ENCODE results near the gene KDSR. TPM values are rescaled to one million over a fixed set of nuclear protein-coding genes. Genes with fewer than 3 reads are reported as not detected.

Gene KDSR
- total and polyA plus RNA-seq, 2 of the 13 experiments (the other 11 are each of a cell fraction or from before 2014, with no cell fraction given), result 10.4 to 20.9 TPM

DNA sequence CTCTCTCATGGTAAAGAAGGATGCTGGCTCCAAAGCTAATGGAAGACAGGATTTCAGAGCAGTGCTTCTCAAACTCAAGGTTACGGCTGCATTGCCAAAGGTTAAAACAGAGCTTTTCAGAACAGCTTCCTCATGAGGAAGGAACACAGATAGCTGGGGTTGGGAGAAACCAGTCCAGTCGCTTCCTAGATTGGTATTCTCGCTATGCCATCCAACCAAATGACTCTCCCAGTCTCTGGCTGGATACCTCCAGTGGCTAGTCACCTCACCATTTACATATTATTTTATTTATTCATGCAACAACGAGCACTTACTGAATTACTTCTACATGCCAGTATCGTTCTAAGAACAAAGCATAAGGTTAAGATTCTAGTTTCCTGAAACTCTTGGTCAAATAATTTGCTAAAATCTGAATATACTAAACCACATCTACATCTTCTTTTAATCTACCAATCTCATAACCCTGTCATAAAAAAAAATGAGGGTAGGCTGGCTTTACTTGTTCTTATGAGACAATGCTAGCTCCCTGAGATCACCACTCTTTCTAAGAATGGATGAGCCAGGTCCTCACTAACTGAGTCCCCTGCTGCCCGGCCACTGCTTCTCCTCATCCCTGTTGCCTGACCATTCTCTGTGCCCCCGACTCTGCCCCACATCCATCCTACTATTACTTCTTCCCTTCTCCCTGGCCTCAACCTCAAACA, 20.4 kb downstream of the KDSR start (continued):
- TF ChIP-seq, protein P1, sequence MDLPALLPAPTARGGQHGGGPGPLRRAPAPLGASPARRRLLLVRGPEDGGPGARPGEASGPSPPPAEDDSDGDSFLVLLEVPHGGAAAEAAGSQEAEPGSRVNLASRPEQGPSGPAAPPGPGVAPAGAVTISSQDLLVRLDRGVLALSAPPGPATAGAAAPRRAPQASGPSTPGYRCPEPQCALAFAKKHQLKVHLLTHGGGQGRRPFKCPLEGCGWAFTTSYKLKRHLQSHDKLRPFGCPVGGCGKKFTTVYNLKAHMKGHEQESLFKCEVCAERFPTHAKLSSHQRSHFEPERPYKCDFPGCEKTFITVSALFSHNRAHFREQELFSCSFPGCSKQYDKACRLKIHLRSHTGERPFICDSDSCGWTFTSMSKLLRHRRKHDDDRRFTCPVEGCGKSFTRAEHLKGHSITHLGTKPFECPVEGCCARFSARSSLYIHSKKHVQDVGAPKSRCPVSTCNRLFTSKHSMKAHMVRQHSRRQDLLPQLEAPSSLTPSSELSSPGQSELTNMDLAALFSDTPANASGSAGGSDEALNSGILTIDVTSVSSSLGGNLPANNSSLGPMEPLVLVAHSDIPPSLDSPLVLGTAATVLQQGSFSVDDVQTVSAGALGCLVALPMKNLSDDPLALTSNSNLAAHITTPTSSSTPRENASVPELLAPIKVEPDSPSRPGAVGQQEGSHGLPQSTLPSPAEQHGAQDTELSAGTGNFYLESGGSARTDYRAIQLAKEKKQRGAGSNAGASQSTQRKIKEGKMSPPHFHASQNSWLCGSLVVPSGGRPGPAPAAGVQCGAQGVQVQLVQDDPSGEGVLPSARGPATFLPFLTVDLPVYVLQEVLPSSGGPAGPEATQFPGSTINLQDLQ (CRISPR knock-in tag; IDR thresholded peaks at IDR 0.05), result no peak
- TF ChIP-seq IKZF4 (CRISPR knock-in tag; IDR thresholded peaks at IDR 0.05; ENCODE audit: borderline replicate concordance, low read depth, not compliant biosample characterization) (no peak), ZKSCAN5 (CRISPR knock-in tag; IDR thresholded peaks at IDR 0.05) (no peak), ZNF431 (CRISPR knock-in tag; IDR thresholded peaks at IDR 0.05; ENCODE audit: borderline replicate concordance, low read depth) (no peak), SAP130 (CRISPR knock-in tag; IDR thresholded peaks at IDR 0.05; ENCODE audit: low read depth) (no peak)

DNA sequence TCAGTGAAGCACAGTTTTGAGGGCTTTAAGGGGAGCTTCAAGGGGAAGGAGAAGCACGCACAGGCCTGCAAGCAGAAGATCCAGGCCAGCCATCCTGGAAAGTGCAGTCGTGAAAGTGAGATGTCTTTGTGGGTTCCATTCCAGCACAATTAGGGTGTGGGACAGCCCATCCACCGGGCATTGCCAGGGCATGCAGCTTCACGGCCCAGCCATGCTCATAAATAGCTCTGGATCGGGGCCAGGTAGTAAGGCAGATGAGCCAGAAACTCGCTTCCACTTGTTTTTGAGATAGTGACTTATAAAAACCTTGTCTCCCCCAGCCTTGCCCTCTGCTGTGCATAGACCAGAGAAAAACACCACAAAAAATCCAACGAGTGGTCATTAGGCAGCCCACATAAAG, 21.0 kb downstream of the KDSR start:
- ATAC-seq (no peak), DNase-seq (ENCODE audit: low spot score) (no peak), FAIRE-seq (no peak)
- in situ Hi-C loops (cut with HindIII; ENCODE audit: extremely low pct_ligation_motif_present, low pct_unique_long_range_greater_than_20kb) (loop anchor here (10.0 kb wide), 1 partner anchor 89 kb away; no protein-coding TSS in a partner anchor), intact Hi-C loops (cut with micrococcal nuclease; ENCODE audit: unreplicated experiment) (no loop called here)
- ChIA-PET POLR2A (no interaction called here), CTCF (ENCODE audit: low intra/inter-chr PET ratio, low total read pairs) (no interaction called here)
- Histone ChIP-seq H4K20me1 (ENCODE audit: insufficient read depth, low read length) (no peaks in the 10 kb centered on the region), H3K27ac (ENCODE audit: extremely low read length, insufficient read depth, low read length) (no peak overlapping the region), H3K79me2 (ENCODE audit: insufficient read depth, low read length) (no peaks in the 10 kb centered on the region), H3K4me3 (replicated peaks in 1 of 3; ENCODE audit: insufficient read depth in 1 of 3, low read depth in 2 of 3, low read length in 3 of 3) (no peak overlapping the region), H3K27me3 (ENCODE audit: control insufficient read depth in 1 of 2, insufficient read depth in 2 of 2, low read length in 2 of 2) (no peaks in the 10 kb centered on the region), H3K36me3 (replicated peaks in 1 of 2; ENCODE audit: control insufficient read depth in 1 of 2, insufficient read depth in 2 of 2, low read length in 2 of 2) (peaks cover 33 to 81% of the 10 kb centered on the region in 2 experiments), H3K4me1 (ENCODE audit: insufficient read depth, low read length) (peaks cover 19% of the 10 kb centered on the region), H2AFZ (ENCODE audit: low read length) (no peak overlapping the region), H3K9me3 (ENCODE audit: low read length) (no peaks in the 10 kb centered on the region), H3K4me2 (ENCODE audit: low read depth, low read length) (no peak overlapping the region), H3K9ac (ENCODE audit: insufficient read depth, low read depth, low read length) (no peak overlapping the region)
- WGBS (ENCODE audit: low lambda C conversion rate), result 85% methylated on average over 7 of the region's 7 CpGs
- BruUV-seq (replicated peaks), result no TSS peak
- TF ChIP-seq ZNF557 (CRISPR knock-in tag; IDR thresholded peaks at IDR 0.05) (no peak), ARNTL (CRISPR knock-in tag; IDR thresholded peaks at IDR 0.05) (no peak), ZNF317 (CRISPR knock-in tag; IDR thresholded peaks at IDR 0.05) (no peak), KDM5B (CRISPR knock-in tag; IDR thresholded peaks at IDR 0.05; ENCODE audit: borderline replicate concordance) (no peak)
- TF ChIP-seq, protein P2, sequence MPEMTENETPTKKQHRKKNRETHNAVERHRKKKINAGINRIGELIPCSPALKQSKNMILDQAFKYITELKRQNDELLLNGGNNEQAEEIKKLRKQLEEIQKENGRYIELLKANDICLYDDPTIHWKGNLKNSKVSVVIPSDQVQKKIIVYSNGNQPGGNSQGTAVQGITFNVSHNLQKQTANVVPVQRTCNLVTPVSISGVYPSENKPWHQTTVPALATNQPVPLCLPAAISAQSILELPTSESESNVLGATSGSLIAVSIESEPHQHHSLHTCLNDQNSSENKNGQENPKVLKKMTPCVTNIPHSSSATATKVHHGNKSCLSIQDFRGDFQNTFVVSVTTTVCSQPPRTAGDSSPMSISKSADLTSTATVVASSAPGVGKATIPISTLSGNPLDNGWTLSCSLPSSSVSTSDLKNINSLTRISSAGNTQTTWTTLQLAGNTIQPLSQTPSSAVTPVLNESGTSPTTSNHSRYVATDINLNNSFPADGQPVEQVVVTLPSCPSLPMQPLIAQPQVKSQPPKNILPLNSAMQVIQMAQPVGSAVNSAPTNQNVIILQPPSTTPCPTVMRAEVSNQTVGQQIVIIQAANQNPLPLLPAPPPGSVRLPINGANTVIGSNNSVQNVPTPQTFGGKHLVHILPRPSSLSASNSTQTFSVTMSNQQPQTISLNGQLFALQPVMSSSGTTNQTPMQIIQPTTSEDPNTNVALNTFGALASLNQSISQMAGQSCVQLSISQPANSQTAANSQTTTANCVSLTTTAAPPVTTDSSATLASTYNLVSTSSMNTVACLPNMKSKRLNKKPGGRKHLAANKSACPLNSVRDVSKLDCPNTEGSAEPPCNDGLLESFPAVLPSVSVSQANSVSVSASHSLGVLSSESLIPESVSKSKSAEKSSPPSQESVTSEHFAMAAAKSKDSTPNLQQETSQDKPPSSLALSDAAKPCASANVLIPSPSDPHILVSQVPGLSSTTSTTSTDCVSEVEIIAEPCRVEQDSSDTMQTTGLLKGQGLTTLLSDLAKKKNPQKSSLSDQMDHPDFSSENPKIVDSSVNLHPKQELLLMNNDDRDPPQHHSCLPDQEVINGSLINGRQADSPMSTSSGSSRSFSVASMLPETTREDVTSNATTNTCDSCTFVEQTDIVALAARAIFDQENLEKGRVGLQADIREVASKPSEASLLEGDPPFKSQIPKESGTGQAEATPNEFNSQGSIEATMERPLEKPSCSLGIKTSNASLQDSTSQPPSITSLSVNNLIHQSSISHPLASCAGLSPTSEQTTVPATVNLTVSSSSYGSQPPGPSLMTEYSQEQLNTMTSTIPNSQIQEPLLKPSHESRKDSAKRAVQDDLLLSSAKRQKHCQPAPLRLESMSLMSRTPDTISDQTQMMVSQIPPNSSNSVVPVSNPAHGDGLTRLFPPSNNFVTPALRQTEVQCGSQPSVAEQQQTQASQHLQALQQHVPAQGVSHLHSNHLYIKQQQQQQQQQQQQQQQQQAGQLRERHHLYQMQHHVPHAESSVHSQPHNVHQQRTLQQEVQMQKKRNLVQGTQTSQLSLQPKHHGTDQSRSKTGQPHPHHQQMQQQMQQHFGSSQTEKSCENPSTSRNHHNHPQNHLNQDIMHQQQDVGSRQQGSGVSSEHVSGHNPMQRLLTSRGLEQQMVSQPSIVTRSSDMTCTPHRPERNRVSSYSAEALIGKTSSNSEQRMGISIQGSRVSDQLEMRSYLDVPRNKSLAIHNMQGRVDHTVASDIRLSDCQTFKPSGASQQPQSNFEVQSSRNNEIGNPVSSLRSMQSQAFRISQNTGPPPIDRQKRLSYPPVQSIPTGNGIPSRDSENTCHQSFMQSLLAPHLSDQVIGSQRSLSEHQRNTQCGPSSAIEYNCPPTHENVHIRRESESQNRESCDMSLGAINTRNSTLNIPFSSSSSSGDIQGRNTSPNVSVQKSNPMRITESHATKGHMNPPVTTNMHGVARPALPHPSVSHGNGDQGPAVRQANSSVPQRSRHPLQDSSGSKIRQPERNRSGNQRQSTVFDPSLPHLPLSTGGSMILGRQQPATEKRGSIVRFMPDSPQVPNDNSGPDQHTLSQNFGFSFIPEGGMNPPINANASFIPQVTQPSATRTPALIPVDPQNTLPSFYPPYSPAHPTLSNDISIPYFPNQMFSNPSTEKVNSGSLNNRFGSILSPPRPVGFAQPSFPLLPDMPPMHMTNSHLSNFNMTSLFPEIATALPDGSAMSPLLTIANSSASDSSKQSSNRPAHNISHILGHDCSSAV (CRISPR knock-in tag; IDR thresholded peaks at IDR 0.05; ENCODE audit: borderline replicate concordance), result no peak
- TF ChIP-seq, protein P3, sequence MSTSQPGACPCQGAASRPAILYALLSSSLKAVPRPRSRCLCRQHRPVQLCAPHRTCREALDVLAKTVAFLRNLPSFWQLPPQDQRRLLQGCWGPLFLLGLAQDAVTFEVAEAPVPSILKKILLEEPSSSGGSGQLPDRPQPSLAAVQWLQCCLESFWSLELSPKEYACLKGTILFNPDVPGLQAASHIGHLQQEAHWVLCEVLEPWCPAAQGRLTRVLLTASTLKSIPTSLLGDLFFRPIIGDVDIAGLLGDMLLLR (CRISPR knock-in tag; IDR thresholded peaks at IDR 0.05), result no peak

Data from HepG2 (cell line).